ENCODE results near the gene NEFH. TPM values are rescaled to one million over a fixed set of nuclear protein-coding genes. Genes with fewer than 3 reads are reported as not detected.

NEFH gene
- total and polyA plus RNA-seq, 2 donors from 2014 or later: 0.60 to 1.7 TPM

DNA sequence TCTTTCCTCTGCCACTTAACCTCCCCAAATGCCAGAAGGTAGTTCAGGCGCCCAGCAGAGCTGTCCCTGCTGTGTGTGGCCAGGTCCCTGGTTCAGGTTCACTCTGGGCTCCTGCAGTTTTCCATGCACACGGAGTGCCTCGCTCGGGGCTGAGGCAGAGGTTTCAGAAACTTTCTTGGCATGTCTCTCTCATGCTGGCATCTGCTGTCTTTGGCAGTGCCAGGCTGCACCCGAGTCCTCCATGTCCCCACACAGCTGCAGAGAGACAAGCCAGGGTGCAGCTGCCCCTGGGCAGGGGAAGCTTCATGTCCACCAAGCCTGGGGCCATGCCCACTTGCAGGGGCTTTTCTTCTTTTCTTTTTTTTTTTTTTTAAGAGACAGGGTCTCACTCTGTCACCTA lies 7.0 kb upstream of the NEFH start:
- intact Hi-C loops (cut with DNase I): no loop called here
- Histone ChIP-seq H3K4me1 (ENCODE audit: control insufficient read depth in 2 of 3, insufficient read depth in 2 of 3, low read depth in 1 of 3, low read length in 3 of 3) (no peaks in the 10 kb centered on the region), H3K27me3 (ENCODE audit: control insufficient read depth, insufficient read depth, low read length) (peaks cover 2% of the 10 kb centered on the region), H3K4me3 (ENCODE audit: low read length in 3 of 3) (no peak overlapping the region), H3K9me3 (ENCODE audit: control insufficient read depth in 2 of 3, insufficient read depth in 1 of 3, low read length in 3 of 3) (no peaks in the 10 kb centered on the region), H3K27ac (ENCODE audit: low read depth in 2 of 2, low read length in 2 of 2) (no peak overlapping the region), H3K36me3 (ENCODE audit: control insufficient read depth in 2 of 3, insufficient read depth in 3 of 3, low read length in 3 of 3) (no peaks in the 10 kb centered on the region), H3K9ac (ENCODE audit: low read length in 3 of 3) (no peak overlapping the region)
- DNase-seq (no peak), FAIRE-seq (no peak)
- TF ChIP-seq, protein P1, sequence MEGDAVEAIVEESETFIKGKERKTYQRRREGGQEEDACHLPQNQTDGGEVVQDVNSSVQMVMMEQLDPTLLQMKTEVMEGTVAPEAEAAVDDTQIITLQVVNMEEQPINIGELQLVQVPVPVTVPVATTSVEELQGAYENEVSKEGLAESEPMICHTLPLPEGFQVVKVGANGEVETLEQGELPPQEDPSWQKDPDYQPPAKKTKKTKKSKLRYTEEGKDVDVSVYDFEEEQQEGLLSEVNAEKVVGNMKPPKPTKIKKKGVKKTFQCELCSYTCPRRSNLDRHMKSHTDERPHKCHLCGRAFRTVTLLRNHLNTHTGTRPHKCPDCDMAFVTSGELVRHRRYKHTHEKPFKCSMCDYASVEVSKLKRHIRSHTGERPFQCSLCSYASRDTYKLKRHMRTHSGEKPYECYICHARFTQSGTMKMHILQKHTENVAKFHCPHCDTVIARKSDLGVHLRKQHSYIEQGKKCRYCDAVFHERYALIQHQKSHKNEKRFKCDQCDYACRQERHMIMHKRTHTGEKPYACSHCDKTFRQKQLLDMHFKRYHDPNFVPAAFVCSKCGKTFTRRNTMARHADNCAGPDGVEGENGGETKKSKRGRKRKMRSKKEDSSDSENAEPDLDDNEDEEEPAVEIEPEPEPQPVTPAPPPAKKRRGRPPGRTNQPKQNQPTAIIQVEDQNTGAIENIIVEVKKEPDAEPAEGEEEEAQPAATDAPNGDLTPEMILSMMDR (IDR thresholded peaks at IDR 0.05; ENCODE audit: borderline replicate concordance, extremely low read depth, insufficient read depth): no peak

DNA sequence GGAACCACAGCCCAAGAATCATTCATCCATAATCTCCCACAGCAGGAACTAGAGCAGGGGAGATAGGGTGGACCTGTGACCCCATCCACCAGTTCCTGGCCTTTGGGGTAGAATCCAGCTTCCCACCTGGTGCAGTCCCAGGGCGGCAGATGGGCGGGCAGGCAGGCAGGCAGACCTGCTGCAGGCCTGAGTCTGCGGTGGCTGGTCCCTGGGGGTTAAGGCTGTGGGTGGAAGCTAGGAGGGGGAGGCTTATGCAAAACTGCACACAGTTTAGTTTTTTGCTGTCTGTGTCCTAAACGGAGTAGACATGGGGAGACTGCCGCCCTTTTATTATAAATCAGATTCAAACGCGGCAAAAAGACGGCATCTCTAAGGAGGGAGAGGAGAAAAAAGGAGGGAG lies 4.5 kb upstream of the NEFH start:
- H3K9ac ChIP-seq (ENCODE audit: low read length in 3 of 3): no peak overlapping the region
- H3K27me3 ChIP-seq (ENCODE audit: control insufficient read depth, insufficient read depth, low read length): peaks cover 4% of the 10 kb centered on the region
- H3K36me3 ChIP-seq (ENCODE audit: control insufficient read depth in 2 of 3, insufficient read depth in 3 of 3, low read length in 3 of 3): no peaks in the 10 kb centered on the region
- H3K27ac ChIP-seq (ENCODE audit: low read depth in 2 of 2, low read length in 2 of 2): no peak overlapping the region
- H3K4me1 ChIP-seq (ENCODE audit: control insufficient read depth in 2 of 3, insufficient read depth in 2 of 3, low read depth in 1 of 3, low read length in 3 of 3): peaks cover 0 to 5% (median 0%) of the 10 kb centered on the region in 3 donors
- no peaks in the 10 kb centered on the region for H3K9me3 ChIP-seq (ENCODE audit: control insufficient read depth in 2 of 3, insufficient read depth in 1 of 3, low read length in 3 of 3)
- DNase-seq: no peak
- TF ChIP-seq, protein P1 (IDR thresholded peaks at IDR 0.05; ENCODE audit: borderline replicate concordance, extremely low read depth, insufficient read depth): no peak
- no peak overlapping the region for H3K4me3 ChIP-seq (ENCODE audit: low read length in 3 of 3)
- intact Hi-C loops (cut with DNase I): no loop called here
- no peak for FAIRE-seq

DNA sequence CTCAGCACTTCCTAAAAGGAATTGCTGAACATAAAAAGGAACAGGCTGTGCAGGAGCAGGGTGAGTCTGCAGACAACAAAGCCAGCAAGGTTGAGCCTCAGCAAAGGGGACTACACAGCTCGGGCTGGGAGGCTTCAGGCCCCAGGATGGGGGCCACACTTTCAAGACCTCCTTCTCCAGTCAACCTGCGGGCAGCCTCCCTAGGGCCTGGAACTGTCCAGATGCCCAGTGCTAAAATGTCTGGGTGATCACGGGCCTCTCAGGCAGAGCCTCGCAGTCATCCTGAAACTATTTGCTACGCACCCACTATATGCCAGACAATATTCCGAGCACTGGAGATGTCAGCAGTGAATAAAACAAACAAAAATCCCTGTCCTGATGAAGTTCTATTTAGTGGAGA lies 3.9 kb upstream of the NEFH start:
- FAIRE-seq: no peak
- no peaks in the 10 kb centered on the region for H3K9me3 ChIP-seq (ENCODE audit: control insufficient read depth in 2 of 3, insufficient read depth in 1 of 3, low read length in 3 of 3)
- no peak overlapping the region for H3K27ac ChIP-seq (ENCODE audit: low read depth in 2 of 2, low read length in 2 of 2)

More for the DNA sequence above, 3.9 kb upstream of the NEFH start:
- TF ChIP-seq, protein P1 (IDR thresholded peaks at IDR 0.05; ENCODE audit: borderline replicate concordance, extremely low read depth, insufficient read depth): no peak
- Histone ChIP-seq H3K9ac (ENCODE audit: low read length in 3 of 3) (no peak overlapping the region), H3K4me3 (ENCODE audit: low read length in 3 of 3) (no peak overlapping the region), H3K4me1 (ENCODE audit: control insufficient read depth in 2 of 3, insufficient read depth in 2 of 3, low read depth in 1 of 3, low read length in 3 of 3) (peaks cover 0 to 11% (median 0%) of the 10 kb centered on the region in 3 donors), H3K36me3 (ENCODE audit: control insufficient read depth in 2 of 3, insufficient read depth in 3 of 3, low read length in 3 of 3) (no peaks in the 10 kb centered on the region), H3K27me3 (ENCODE audit: control insufficient read depth, insufficient read depth, low read length) (peaks cover 4% of the 10 kb centered on the region)
- intact Hi-C loops (cut with DNase I): no loop called here
- DNase-seq: peak in 1 of 5 donors; percentile 30
